NCI-H146 treated with DMSO at 0.1 percent for 48 hours (cell line): ENCODE results near the gene MRPL1.

Experiments
- DNase-seq: peaks from one replicate; lab custom pipeline; 2025; ENCODE audit not compliant: unreplicated experiment; lab: John Stamatoyannopoulos, UW

Gene MRPL1

DNA sequence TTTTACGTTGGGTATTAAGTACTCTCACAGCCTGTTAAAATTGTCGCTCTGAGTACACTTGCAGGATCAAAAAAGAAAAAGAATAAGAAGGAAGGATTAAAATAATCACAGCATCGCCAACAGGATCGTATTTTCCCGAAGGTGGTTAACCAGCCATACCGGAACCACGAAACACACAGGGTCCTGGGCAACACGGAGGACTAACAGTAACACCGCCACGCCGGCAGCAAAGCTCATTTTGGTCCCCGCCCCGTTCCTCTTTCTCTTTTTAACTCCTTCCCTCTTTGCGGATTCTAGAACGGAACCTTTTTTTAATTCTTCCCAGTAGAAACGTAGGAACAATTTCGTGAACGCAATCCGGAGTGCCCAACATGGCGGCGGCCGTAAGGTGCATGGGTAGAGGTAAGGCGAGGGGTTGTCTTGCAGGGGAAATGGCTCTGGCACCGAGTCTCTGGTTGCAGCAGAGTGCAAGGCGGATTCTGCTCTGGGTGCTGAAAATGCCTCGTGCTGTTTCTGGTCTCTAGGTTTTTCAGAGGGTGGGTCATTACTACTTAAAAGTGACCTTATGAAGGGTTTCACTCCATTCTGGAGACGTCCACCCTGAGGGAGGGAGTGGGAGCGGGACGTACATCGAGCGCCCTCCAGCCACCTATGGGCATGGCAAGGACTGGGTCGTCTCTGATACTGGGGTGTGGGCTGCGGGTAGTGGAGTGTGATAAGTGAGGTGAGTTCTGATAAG lies at the start of gene MRPL1:
MRPL1 (plus strand) TSS at position 353 of the 739 bp plus-strand sequence; CDS start at position 372, 19 bp downstream.
- peak; percentile 96 for DNase-seq

DNA sequence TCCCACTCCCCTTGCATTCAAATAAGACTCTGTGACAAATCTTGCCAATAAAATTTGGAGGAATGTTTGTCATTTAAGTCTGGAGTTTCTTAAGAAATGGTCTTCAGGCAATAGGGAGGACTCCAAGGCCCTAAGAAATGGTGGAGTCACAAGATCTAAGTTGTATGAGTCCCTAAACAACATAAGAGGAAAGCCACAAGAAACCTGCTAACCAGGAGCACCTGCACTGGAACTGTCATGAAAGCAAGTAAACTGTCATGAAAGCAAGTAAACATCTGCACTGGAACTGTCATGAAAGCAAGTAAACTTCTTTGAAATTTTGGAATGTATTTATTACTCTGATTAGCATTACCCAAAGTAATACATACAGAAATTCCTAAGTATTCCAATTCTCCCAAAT lies 47.0 kb upstream of the MRPL1 start:
- no peak for DNase-seq

DNA sequence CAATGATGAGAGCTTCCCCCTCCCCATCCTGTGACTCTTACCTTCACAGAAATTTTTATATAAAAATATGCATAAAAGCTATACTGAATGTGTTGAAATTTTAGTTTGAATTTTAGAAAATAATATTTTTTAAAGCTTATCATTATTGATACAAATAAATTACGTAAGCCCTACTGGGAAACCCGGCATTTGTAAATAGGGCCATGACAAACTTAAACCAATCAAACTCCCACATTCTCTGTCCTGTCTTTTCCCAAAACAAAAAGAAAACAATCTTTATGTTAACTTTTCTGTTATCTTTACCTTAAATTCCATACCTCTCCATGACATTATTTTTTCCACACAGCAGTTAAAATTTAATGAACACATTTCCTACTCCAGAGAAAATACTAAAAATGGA lies 46.1 kb upstream of the MRPL1 start:
- DNase-seq, result no peak

DNA sequence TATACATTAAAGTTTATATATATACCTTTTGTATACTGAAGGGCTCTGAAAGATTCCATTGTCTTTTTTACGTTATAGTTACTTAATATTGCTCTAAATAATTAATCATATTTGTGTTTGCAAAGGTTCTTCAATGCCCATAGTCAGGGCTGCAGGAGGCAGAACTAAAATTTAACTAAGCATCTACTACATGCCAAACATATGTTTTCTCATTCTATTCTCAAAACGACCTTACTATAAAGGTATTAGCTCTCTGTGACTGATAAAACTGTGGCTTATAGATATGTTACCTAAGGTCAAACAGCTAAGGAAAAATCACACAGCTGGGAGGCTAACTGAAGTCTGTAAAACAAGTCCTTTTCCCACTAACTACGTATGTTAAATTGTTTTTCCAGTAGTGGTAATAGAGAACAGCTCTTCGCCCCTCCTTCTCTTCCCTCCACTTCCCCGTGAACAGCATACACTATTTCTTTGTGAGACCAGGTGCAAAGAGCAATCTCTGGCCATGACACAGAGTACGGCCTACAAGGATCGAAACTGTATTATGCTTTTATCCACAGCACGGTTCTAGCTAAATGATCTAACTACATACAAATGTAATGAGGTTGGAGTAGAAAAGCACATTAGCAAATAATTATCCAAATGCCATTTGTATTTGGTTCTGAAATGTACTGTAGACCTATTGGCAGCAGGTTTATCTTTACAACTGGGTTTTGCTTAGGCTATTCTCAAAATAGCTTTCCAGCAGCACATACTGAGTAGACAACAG lies 45.1 kb upstream of the MRPL1 start:
- no peak for DNase-seq

DNA sequence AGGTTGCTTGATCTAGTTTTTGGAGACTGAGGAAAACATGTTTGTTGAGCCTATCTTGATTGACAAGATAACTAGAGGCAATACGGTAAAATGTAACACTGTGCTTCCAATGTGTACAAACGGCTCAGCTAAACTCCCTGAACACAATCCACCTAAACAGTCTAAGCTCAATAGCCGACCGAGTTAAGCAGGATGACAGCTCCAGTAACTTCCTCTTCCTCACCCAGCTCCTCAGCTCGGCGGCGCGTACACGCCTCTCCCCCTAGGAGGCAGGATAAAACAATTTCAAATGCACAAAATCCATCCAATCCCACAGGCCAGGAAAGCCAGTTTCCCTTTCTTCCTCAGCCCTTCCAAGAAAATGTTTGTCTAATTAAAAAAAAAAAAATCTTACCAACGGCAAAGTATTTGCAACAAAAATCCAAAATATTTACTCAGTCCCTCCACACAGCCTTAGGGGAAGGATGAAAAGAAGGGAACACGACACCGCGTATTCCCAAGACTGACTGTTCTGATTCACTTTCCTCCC lies 44.5 kb upstream of the MRPL1 start:
- peak; percentile 67 for DNase-seq

DNA sequence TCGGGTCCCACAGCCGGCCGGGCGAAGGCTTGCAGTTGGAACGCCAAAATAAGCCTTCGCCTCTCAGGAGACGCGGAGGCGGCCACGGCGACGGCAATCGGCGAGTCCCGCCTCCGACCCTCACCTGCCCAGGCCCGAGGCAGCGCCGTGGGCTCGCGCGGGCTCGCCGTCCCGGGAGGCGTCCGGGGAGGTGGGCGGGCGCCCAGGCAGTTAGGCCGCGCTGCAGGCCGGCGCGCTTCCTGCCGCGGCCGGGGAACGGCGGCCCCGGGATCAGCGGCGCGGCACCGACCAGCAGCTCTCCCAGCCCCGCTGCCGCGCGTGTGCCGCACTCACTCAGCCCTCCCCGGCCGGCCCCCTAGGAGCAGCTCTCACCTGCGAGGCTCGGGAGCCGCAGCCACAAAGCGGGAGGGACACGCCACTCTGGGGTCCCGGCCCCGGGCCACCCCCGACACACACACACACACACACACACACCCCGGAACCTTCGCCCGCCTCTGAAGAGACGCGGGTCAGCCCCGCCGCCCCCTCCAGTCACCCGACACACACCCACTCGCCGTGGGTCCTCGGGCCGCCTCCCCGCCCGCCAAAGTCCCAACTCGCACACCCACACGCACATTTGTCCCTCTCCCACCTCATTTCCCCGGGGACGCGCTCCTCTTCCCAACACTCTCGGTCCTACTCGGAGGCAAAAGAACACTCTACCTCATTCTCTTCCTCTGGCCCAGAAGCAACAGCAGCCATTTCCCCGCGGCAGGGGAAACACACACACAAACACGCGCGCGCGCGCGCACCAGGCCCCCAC lies 43.8 kb upstream of the MRPL1 start, which contains the start of gene CNOT6L:
CNOT6L (minus strand) TSS at position 767 of the 802 bp plus-strand sequence; CDS start at position 707, 60 bp downstream.
- peak; percentile 67 for DNase-seq

DNA sequence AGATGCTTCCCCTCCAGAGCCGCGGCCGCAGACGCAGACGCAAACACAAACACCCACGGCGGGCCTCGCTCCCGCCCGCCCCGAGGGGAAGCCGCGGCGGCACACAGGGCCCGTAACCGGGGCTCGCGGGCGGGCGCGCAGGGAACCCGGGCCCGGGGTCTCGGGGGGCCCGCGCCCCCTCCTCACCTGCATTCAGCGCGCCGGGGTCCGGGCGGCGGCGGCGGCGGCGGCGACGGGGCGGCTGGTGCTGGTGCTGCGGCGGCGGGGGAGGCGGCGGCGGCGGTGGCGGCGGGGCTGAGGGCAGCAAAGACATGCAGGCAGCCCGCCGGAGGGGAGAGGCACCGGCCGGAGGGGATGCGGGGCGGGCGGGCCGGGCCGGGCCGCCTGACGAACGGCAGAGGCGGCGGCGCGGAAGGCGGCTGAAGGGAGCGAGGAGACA lies 43.2 kb upstream of the MRPL1 start:
- no peak for DNase-seq

DNA sequence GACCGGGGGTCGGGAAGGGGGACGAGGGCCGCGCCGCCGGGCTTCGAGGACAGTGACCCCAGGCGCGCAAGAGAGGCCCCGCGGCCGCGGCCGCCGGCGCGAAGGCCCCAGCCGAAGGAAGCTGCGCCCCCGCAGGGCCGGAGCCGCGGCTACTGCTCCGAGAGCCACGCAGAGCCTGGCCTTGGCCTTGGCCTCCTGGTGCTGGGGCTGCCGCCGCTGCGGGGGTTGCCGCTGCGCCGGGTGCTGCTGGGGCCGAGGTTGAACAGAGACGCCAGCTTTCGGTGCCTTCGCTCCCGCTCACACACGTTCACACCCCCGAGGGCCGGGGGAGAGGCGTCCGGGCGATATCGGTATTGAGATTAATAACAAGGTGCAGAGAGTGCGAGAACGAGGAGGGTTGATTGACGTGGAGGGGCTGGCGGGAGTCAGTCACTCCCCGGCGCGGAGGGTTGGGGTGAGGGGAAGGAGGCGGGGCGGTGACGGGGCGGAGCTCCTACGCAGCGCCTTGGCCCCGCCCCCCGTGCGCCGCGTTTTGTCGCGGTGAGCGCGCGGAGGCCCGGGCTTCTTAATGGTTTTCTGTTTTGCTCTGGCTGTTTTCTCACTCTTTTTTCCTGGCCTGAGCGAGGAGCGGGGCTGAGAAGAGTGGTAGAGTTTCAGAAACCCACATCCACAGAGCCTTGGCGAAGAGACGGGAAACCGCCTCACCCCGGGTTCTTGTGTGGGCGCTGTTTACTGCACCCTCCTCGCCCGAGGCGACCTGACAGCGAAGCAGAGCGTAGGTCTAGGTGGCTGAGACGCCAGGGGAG lies 42.6 kb upstream of the MRPL1 start:
- peak; percentile 86 for DNase-seq

DNA sequence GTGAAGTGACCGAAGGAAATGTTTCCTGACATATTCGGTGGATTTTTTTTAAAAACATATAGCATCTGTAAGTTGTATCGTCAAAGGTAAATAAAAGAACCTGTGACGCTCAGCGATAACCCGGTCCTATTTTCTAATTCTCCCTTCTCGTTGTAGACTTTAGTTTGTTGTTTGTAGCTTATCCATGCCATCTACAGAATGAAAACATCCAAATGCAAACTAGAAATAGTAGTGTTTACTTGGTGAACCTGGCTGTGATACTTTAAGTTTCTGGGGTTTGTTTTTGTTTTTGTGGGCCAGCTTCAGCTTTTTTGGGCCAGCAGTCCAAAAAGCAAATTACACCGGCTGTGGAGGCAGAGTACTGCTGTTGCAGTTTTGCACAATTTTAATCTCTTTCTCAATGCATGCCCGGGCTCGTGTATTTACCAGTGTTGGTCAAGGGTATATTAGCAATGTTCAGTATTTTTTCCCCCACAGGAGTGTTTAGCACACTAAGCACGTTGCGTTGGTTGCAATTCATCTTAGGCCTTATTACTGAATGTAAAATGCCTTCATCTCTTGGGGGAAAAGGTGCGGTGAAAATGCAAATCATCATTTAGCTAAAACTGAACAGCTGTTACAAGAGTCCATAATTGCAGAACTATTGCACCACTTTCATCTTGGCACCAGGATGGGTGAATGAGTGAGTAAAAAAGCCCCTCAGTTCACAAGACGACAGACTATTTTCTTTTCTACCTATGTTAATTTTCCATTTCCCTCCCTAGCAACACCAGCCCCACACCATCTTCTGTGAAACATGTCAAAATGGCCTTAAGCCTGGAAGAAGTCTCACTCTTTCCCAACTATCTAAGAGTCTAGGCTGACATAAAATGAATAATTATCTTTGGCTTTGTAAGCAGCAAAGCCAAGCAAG lies 41.7 kb upstream of the MRPL1 start:
- no peak for DNase-seq

DNA sequence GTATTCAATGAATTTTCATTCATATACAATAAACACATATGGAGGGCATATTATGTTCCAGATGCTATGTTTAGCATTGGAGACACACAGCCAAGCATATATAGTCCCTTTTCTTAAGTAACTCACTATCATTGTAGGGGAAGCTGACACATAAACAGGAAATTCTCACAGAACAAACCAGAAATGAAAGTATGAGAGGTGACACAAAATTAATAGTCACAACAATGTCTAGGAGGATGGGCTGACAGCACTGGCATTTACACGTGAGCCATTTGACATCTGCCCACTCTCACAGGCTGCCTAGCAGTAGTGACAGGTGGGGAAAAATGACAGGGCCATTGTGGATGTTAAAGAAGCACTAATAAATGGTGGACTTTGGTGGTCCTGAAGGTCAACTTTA lies 40.9 kb upstream of the MRPL1 start:
- no peak for DNase-seq

DNA sequence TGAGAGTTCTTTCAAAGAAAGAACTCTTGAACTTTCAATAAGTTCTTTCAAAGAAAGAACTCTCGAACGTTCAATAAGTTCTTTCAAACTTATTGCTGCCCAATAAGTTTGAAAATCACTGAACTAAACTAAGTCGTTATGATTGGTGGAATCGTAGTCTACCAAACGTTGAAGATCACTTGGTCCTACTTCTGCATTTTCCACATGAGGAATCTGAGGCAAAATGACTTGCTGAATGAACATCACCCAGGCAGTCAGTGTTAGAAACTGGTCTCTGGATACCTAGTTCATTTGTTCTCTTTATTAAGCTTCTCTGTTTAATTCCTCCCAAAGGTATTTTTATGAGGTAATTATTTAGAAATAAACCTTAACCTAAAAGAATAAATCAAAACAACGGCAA lies 36.4 kb upstream of the MRPL1 start:
- no peak for DNase-seq

DNA sequence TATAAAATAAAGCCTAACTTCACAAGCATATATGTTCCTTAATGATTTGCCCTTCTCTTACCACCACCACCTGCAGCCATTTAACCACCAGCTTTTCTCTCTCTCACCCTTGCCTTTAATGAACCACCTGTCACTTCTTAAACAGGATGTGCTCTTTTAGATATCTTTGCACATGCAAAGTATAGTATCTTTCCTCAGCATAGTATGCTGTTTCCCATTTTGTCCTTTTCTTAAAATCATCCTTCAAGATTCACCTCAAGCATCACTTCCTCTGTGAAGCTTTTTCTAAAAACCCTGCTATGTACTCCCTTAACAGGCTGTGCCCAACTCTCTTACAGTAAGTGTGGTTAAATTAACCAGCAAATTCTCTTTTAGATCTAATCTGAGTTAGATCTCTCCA lies 35.3 kb upstream of the MRPL1 start:
- no peak for DNase-seq

DNA sequence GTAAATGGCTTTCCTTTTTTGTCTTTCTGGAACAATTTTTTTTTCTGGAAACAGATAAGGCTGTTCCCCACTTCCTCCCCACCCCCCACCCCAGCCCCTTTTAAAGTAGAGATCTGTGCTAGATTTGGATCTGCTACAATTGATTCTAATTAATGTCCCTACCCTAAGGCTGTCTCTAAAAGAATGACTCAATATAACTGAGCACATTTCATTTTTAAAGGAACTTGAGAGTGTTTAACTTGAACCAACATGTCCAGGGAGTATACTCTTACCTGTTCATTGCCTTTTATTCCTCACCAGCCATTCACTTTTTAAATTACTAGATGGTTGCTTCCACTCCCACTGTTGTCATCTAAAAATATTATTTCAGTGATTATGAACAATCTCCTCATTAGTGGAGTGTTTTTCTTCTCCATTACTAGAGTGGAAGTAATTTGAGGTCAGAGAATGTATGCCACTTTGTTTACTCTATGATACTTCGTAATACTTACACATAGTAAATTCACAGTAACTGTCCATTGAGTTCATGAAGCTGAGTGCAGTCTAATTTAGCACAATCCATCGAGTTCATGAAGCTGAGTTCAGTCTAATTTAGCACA lies 29.4 kb upstream of the MRPL1 start:
- DNase-seq, result no peak

DNA sequence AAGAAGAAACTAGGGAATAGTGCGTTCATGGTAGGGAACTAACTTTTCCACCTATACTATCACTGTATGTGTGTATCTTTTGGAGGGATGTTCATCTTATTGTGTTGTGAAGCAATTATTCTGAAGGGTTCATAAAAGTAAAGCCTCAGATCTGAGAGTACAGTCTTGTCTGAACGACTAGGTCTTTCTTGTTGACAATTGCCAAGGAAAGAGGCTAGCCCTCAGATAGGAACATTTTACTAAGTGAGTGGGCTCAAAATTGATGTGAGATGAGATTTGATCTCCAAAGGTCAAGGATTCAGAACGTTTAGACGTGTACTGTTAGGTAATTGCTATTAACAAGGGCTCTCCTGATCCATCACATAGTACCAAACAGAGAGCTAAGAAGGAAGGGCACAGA lies 28.2 kb upstream of the MRPL1 start:
- no peak for DNase-seq

DNA sequence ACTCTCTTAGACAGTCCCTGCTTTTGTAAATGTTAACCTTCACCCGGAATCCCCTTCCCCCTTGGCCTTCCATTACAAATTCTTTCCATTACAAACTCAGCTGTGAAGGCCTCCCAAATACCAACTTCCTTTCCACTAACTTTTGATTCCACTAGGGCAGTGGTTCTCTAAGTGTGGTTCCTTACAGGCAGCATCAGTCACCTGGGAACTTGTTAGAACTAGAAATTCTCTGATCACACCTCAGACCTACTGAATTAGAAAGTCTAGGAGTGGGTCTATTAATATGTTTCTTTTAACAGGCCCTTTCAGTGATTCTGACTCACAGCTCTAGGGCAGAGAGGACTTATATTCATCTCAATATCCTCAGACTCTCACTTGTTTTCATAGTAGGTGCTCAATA lies 19.0 kb upstream of the MRPL1 start:
- no peak for DNase-seq

DNA sequence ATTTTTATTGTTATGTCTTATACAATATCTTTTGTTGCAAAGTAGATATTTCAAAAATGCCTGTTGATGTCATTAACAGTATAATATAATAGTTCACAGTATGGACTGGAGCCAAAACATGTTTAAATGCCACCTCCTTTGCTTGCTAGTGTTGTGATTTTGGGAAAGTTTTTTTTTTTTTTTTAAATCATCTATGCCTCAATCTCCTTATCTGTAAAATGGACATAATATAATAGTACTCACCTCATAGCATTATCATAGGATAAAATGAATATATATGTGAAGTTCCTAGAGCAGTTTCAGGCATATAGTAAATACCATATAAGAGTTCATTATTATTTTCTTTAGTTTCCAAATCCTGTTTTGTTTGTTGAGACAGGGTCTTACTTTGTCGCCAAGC lies 18.3 kb upstream of the MRPL1 start:
- no peak for DNase-seq

DNA sequence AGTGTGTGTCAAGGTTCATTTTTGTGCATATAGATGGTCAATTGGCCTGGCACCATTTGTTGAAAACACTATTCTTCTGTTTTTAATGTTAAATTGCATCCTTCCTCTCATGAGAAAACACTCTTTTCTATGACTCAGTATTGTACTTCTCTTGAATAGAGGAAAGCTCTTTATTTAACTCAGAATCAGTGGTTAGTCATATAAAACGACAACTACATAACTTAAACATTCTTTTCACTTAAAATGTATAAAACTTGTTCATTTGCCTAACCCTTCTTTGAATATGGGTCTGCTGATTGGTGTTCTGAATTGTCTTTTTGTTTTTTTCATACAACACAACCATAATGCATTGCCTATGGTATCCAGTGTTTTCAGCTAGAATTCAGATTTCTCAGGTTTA lies 17.2 kb upstream of the MRPL1 start:
- DNase-seq, result no peak

DNA sequence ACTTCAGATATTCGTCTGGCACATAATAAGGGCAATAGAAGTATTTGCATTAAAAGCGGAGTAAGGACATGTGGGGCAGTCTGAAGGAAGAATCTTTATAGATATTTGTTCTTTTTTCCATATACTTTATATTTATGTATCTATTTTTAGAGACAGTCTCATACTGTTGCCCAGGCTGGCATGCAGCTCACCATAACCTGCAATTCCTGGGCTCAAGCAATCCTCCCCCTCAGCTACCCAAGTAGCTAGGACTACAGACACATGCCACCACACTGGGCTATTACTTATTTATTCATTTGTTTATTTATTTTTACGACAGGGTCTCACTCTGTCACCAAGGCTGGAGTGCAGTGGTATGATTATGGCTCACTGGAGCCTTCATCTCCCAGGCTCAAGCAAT lies 16.7 kb upstream of the MRPL1 start:
- no peak for DNase-seq

DNA sequence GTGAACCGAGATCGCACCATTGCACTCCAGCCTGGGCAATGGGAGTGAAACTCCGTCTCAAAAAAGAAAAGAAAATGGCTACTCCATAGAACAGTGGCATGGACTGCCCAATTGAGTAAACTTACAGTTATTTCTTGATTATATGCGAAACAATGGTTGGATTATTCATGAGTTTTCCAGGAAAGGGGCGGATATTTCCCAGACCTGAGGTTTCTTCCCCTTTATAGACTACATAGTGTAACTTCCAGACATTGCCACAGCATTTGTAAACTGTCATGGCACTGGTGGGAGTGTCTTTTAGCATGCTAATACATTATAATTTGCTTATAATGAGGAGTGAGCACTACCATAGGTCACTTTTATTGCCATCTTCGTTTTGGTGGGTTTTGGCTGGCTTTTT lies 14.1 kb upstream of the MRPL1 start:
- no peak for DNase-seq
